GM12878 (cell line): ENCODE measurements around the gene HID1. TPM values are rescaled to one million over a fixed set of nuclear protein-coding genes. Genes with fewer than 3 reads are reported as not detected.

Source experiments
- ATAC-seq: fragments of 200-7000 bp; cut with Tn5 transposase; 3 replicates; pipeline ENCODE4 v1.9.1; 2020; ENCODE audit warnings: mild to moderate bottlenecking, moderate library complexity
- BruUV-seq: library from RNA; stranded (reverse); fragments of 400-500 nt; replicated peaks from 2 replicates; lab custom pipeline; 2021; lab: Mats Ljungman, UMichigan
- CTCF ChIA-PET: fragments of 300-600 bp; sonication (Branson Sonifier 250); formaldehyde crosslinking; extraction: SDS; loops from one replicate; lab custom pipeline; 2021; ENCODE audit warnings: inconsistent platforms; lab: Yijun Ruan, JAX
- POLR2A ChIA-PET: fragments of 350-600 bp; formaldehyde crosslinking; extraction: SDS; loops from one replicate; lab custom pipeline; 2021; ENCODE audit warnings: inconsistent platforms; lab: Charles Lee
- RAD21 ChIA-PET: fragments of 300-600 bp; sonication (Branson Sonifier 250); formaldehyde crosslinking; loops from one replicate; lab custom pipeline; 2023; ENCODE audit warnings: antibody characterized with exemption; ENCODE audit not compliant: unreplicated experiment; lab: Charles Lee
- SMC1A ChIA-PET: fragments of 300-600 bp; sonication (Branson Sonifier 250); formaldehyde crosslinking; loops from one replicate; lab custom pipeline; 2023; ENCODE audit not compliant: unreplicated experiment, uncharacterized antibody; lab: Charles Lee
- DNase-seq: peaks from one replicate; pipeline ENCODE4 v3.0.0-alpha.2; 2011; ENCODE audit warnings: low read depth, low spot score
- FAIRE-seq: peaks from 3 replicates; lab custom pipeline; 2011; peaks lifted over from hg19 to GRCh38; lab: Jason Lieb, UNC
- H2AFZ ChIP-seq: 2 replicates; pipeline ENCODE4 v1.6.0; 2011; ENCODE audit warnings: low read depth, low read length, control low read depth; ENCODE audit not compliant: control insufficient read depth
- H3K27ac ChIP-seq: 2 replicates; pipeline ENCODE4 v1.5.1; 2011; ENCODE audit warnings: control low read depth; ENCODE audit not compliant: control insufficient read depth, insufficient read depth
- H3K27me3 ChIP-seq, 2 experiments: replicated peaks in 1 of 2; 2 replicates each; pipeline versions ENCODE4 v1.6.0 to v1.6.1; 2011; ENCODE audit warnings: low read length in 1 of 2; ENCODE audit not compliant: control insufficient read depth in 2 of 2, insufficient read depth in 2 of 2
- H3K36me3 ChIP-seq, 2 experiments: 2 replicates each; pipeline ENCODE4 v1.5.1; 2011; ENCODE audit warnings: low read length in 1 of 2; ENCODE audit not compliant: control insufficient read depth in 2 of 2, insufficient read depth in 2 of 2
- H3K4me1 ChIP-seq: 2 replicates; pipeline ENCODE4 v1.6.1; 2011; ENCODE audit warnings: mild to moderate bottlenecking, low read length, moderate library complexity, mixed read lengths; ENCODE audit not compliant: control insufficient read depth, insufficient read depth
- H3K4me2 ChIP-seq: 2 replicates; pipeline ENCODE4 v1.6.0; 2011; ENCODE audit warnings: control low read depth; ENCODE audit not compliant: control insufficient read depth, insufficient read depth
- H3K4me3 ChIP-seq: fragments of 200-600 bp; sonication (generic); 2 replicates; pipeline ENCODE4 v1.5.1; 2016
- H3K79me2 ChIP-seq: 2 replicates; pipeline ENCODE4 v1.6.0; 2011; ENCODE audit warnings: low read length; ENCODE audit not compliant: control insufficient read depth, insufficient read depth
- H3K9ac ChIP-seq: 2 replicates; pipeline ENCODE4 v1.8.0; 2011; ENCODE audit warnings: low read length, control low read depth, mixed read lengths; ENCODE audit not compliant: control insufficient read depth, insufficient read depth
- H3K9me3 ChIP-seq: replicated peaks from 3 replicates; pipeline ENCODE4 v1.5.1; 2011; ENCODE audit warnings: mild to moderate bottlenecking, low read length; ENCODE audit not compliant: control insufficient read depth, insufficient read depth
- H4K20me1 ChIP-seq: 2 replicates; pipeline ENCODE4 v1.6.0; 2011; ENCODE audit not compliant: control insufficient read depth, insufficient read depth
- ASH2L ChIP-seq: fragments of 300-600, 200-600 bp; sonication (generic); IDR thresholded peaks from 2 replicates; pipeline ENCODE4 v1.6.1; 2017; ENCODE audit warnings: low read depth, mild to moderate bottlenecking, borderline replicate concordance
- DPF2 ChIP-seq: fragments of 450-650 bp; IDR thresholded peaks from 2 replicates; pipeline ENCODE4 v1.6.1; 2017; ENCODE audit warnings: mild to moderate bottlenecking
- EZH2 ChIP-seq: IDR thresholded peaks from 2 replicates; pipeline ENCODE4 v1.6.1; 2012; ENCODE audit warnings: low read depth, mild to moderate bottlenecking, control low read depth, inconsistent platforms, low read length, borderline replicate concordance; ENCODE audit not compliant: control insufficient read depth
- IKZF2 ChIP-seq, 2 experiments: fragments of 450-650 bp; IDR thresholded peaks; 2 replicates each; pipeline ENCODE4 v1.6.1; 2017; ENCODE audit warnings: mild to moderate bottlenecking in 2 of 2, moderate library complexity in 2 of 2
- LARP7 ChIP-seq: fragments of 450-650 bp; IDR thresholded peaks from 2 replicates; pipeline ENCODE4 v1.6.1; 2017; ENCODE audit warnings: mild to moderate bottlenecking
- MTA3 ChIP-seq: IDR thresholded peaks from 2 replicates; pipeline ENCODE4 v1.6.1; 2012; ENCODE audit warnings: low read length, inconsistent platforms, borderline replicate concordance
- NBN ChIP-seq: fragments of 450-650 bp; IDR thresholded peaks from 2 replicates; pipeline ENCODE4 v1.6.1; 2016
- NR2F1 ChIP-seq: fragments of 450-650 bp; conservative IDR thresholded peaks from 2 replicates; pipeline ENCODE4 v1.6.1; 2017; ENCODE audit warnings: mild to moderate bottlenecking
- PML ChIP-seq: IDR thresholded peaks from 2 replicates; pipeline ENCODE4 v1.6.1; 2012; ENCODE audit warnings: low read length, inconsistent platforms
- RUNX3 ChIP-seq: IDR thresholded peaks from 2 replicates; pipeline ENCODE4 v1.6.1; 2012; ENCODE audit warnings: low read length, inconsistent platforms
- SUPT20H ChIP-seq: IDR thresholded peaks from 2 replicates; pipeline ENCODE4 v1.6.1; 2011; ENCODE audit warnings: low read depth, mild to moderate bottlenecking, low read length, moderate library complexity, borderline replicate concordance; ENCODE audit not compliant: control insufficient read depth
- SUZ12 ChIP-seq: fragments of 200-600 bp; sonication (generic); IDR thresholded peaks from one replicate; pipeline ENCODE4 v1.6.1; 2018; ENCODE audit warnings: antibody characterized with exemption, mild to moderate bottlenecking; ENCODE audit not compliant: unreplicated experiment
- ZNF274 ChIP-seq: IDR thresholded peaks from one replicate; pipeline ENCODE4 v1.8.0; 2011; ENCODE audit not compliant: insufficient read length, insufficient read depth
- WGBS: methylation state at CpG from one replicate; pipeline ENCODE4 v1.1.6; 2016; ENCODE audit warnings: low lambda C conversion rate; ENCODE audit not compliant: insufficient replicate concordance, insufficient coverage; ENCODE audit errors: missing lambda C conversion rate; 5-methylcytosine and 5-hydroxymethylcytosine counted together
- in situ Hi-C: fragments of 300-500 bp; cut with MboI; formaldehyde crosslinking; loops from 9 replicates; pipeline ENCODE4 v1.14.3; 2018; ENCODE audit warnings: mixed read lengths
- intact Hi-C: fragments of 100-400 bp; cut with micrococcal nuclease; formaldehyde crosslinking; loops from one replicate; pipeline ENCODE4 v1.14.2; 2022; ENCODE audit not compliant: unreplicated experiment
- polyA plus RNA-seq, 11 experiments: library from polyadenylated mRNA; depleted of rRNA in 4 of 11; unstranded in 6 of 11; stranded (reverse) in 5 of 11; fragments of >200 nt; fragmentation: Nextera tagmentation in 4 of 11; fragmentation: Illumina TruSeq in 1 of 11; extraction: Ambion mirVana in 4 of 11; extraction: Trizol in 1 of 11; gene quantifications; 1 replicate in 1 of 11; 2 replicates in 10 of 11; pipeline versions ENCODE4 v1.2.1 to v1.2.3, GENCODE V29; 2011 to 2016; ENCODE audit warnings: inconsistent platforms in 2 of 11, missing spikeins in 2 of 11, low read depth in 1 of 11
- total RNA-seq, 4 experiments: library from RNA; depleted of rRNA in 3 of 4; stranded (reverse); fragments of >200 nt in 3 of 4; fragmentation: Illumina TruSeq in 1 of 4; extraction: Trizol in 1 of 4; gene quantifications; 2 replicates each; pipeline versions ENCODE4 v1.2.1 to v1.2.3, GENCODE V29; 2013 to 2021

The HID1 gene
- total and polyA plus RNA-seq, 10 of the 15 experiments (the other 5 are each of a cell fraction or from before 2014, with no cell fraction given): 0.04 to 0.77 (median 0.32) TPM; not detected in 2

DNA sequence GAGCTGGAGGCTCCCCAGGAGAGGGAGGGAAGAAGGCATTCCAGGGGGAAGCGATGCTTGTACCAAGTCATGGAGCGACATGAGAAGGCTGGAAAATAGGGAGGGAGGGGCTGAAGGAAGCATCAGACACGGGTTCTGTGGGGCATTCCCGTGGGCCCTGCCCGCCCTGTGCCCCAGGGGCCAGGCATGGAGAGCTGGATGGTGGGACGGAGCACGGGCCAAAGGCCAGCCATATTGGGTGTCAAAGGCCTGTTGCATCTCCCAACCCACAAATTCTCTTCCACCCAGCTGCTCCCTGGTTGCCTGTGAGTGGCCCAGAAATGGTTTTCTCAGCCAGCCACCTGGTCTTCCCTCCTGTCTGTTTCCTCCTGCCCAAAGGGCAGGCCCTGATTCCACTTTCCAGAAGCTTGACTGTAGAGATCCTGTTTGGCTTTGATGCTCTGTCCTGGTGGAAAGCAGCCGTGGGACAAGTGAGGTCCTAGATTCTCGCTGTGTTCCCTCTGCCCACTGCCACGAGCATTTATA lies 18.1 kb upstream of the HID1 start:
- FAIRE-seq: no peak
- no TSS peak for BruUV-seq

DNA sequence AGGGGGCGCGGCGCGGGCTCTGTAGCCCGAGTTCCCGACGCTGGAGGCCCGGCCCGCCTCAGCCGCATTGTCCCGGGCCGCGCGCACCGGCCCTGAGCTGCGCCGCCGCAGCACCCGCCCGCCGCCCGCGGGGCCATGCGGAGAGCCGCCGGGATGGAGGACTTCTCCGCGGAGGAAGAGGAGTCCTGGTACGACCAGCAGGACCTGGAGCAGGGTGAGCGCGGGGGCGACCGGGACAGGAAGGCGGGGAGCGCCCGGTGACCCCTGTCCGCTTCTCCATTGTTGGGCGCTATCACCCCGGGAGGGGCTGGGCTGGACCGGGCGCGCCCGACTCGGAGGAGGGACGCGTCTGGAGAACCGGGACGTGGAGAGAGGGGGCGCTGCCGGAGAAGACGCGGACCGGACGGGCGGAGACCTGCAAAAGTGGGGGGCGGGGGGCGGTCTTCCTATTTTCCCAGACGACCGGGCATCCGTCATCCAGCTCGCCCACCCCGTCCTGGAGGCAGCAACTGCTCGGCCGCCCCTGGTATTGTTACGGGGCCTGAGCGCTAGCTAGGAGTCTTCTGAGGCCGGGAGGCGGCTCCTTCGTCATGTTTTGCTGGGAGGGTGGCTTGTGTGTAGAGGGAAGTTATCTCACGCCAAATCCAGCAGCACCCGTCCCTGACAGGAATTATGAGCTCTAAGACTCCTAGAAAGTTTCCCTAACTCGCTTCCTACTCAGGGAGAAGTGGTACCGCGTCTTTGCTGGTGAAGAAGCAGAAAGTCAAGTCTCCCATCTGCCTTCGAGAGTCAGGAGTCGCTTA lies 15.6 kb upstream of the HID1 start:
- H3K27ac ChIP-seq: no peak overlapping the region

More for the DNA sequence above, 18.1 kb upstream of the HID1 start:
- intact Hi-C loops (no loop called here), in situ Hi-C loops (no loop called here)
- DNase-seq (no peak), ATAC-seq (no peak)
- Histone ChIP-seq H3K36me3 (no peaks in the 10 kb centered on the region), H4K20me1 (no peaks in the 10 kb centered on the region), H3K4me1 (peaks cover 3% of the 10 kb centered on the region; the same call in 1 of the 2 replicates), H3K4me2 (no peak overlapping the region), H3K9me3 (no peaks in the 10 kb centered on the region), H3K9ac (no peak overlapping the region), H3K4me3 (no peak overlapping the region), H2AFZ (no peak overlapping the region), H3K27me3 (peaks cover 2 to 16% of the 10 kb centered on the region in 2 experiments; a peak in 3 of 4 replicates), H3K27ac (no peak overlapping the region), H3K79me2 (no peaks in the 10 kb centered on the region)
- no peak for TF ChIP-seq PML
- TF ChIP-seq SUPT20H: no peak
- no peak for TF ChIP-seq IKZF2 (IDR thresholded peaks at IDR 0.05)
- TF ChIP-seq NR2F1: no peak
- no peak for TF ChIP-seq MTA3
- no peak for TF ChIP-seq ZNF274
- TF ChIP-seq RUNX3: no peak
- no peak for TF ChIP-seq NBN
- RAD21 ChIA-PET: interaction anchor here (1.4 to 1.7 kb wide), 2 partner anchors 29 to 211 kb away, joined by 3 to 8 read pairs; no protein-coding TSS in a partner anchor
- POLR2A ChIA-PET: no interaction called here
- CTCF ChIA-PET: interaction anchor here (0.6 to 3.7 kb wide), 4 partner anchors 21 to 238 kb away, joined by 3 to 17 read pairs (median 4); partner anchors contain the start of gene MRPL58
- 47% methylated on average over 10 of the region's 10 CpGs for WGBS
- SMC1A ChIA-PET: interaction anchor here (0.6 to 1.4 kb wide), 2 partner anchors 9 to 1273 kb away, joined by 3 read pairs; no protein-coding TSS in a partner anchor

More for the DNA sequence above, 15.6 kb upstream of the HID1 start:
- BruUV-seq: no TSS peak
- Histone ChIP-seq H3K27me3 (peaks cover 2 to 16% of the 10 kb centered on the region in 2 experiments), H3K4me2 (peak overlapping the region; percentile 82), H3K4me1 (peaks cover 3% of the 10 kb centered on the region; the same call in 1 of the 2 replicates), H3K9ac (peak overlapping the region; percentile 27; the same call in 1 of the 2 replicates), H4K20me1 (no peaks in the 10 kb centered on the region), H3K36me3 (no peaks in the 10 kb centered on the region), H3K9me3 (no peaks in the 10 kb centered on the region), H3K4me3 (peak overlapping the region; percentile 54), H3K79me2 (no peaks in the 10 kb centered on the region), H2AFZ (peak overlapping the region; percentile 54)
- 6% methylated on average over 60 of the region's 76 CpGs for WGBS
- no peak for DNase-seq
- CTCF ChIA-PET: interaction anchor here (0.8 to 1.8 kb wide), 5 partner anchors 14 to 27 kb away, joined by 3 to 7 read pairs (median 3); partner anchors contain the start of gene MRPL58
- in situ Hi-C loops: no loop called here
- POLR2A ChIA-PET: interaction anchor here (0.5 to 0.9 kb wide), 5 partner anchors 13 to 139 kb away, joined by 3 to 6 read pairs (median 3); partner anchors contain the start of genes KCTD2 and MRPL58
- no peak for FAIRE-seq
- SMC1A ChIA-PET: interaction anchor here (1.4 kb wide), 2 partner anchors 7 to 19 kb away, joined by 3 to 4 read pairs; no protein-coding TSS in a partner anchor
- peak; percentile 60 for ATAC-seq
- RAD21 ChIA-PET: interaction anchor here (0.6 to 1.7 kb wide), 5 partner anchors 25 to 424 kb away, joined by 3 to 6 read pairs (median 3); partner anchors contain the start of gene NUP85
- TF ChIP-seq SUZ12 (peak; percentile 99), DPF2 (no peak), ASH2L (no peak), LARP7 (0 out of 2 replicates have a peak, but pooled peaks have one; percentile 6), EZH2 (0 out of 2 replicates have a peak, but pooled peaks have one; percentile 14)
- intact Hi-C loops: no loop called here
